H1 (cell line): ENCODE results near the gene TRIM62. TPM values are rescaled to one million over a fixed set of nuclear protein-coding genes. Genes with fewer than 3 reads are reported as not detected.

ENCODE experiments used
- CTCF ChIA-PET: fragments of 300-600 bp; sonication (Branson Sonifier 250); formaldehyde crosslinking; loops from one replicate; lab custom pipeline; 2021; ENCODE audit not compliant: partially characterized antibody; lab: Charles Lee
- POLR2A ChIA-PET: fragments of 300-600 bp; sonication (Branson Sonifier 250); formaldehyde crosslinking; loops from one replicate; lab custom pipeline; 2021; ENCODE audit warnings: inconsistent platforms; ENCODE audit not compliant: partially characterized antibody; lab: Charles Lee
- DNase-seq, 2 experiments: peaks; one replicate each; pipeline versions ENCODE4 v3.0.0 to v3.0.0-alpha.2; 2010 to 2022; ENCODE audit warnings: low spot score in 2 of 2, low read depth in 1 of 2, mixed read lengths in 1 of 2
- FAIRE-seq: peaks from 2 replicates; lab custom pipeline; 2011; peaks lifted over from hg19 to GRCh38; lab: Jason Lieb, UNC
- H2AFZ ChIP-seq: 2 replicates; pipeline ENCODE4 v1.8.1; 2012; ENCODE audit warnings: low read length, inconsistent platforms
- H2AK5ac ChIP-seq: 2 replicates; pipeline ENCODE4 v1.6.1; 2013; ENCODE audit warnings: low read depth, low read length
- H2BK120ac ChIP-seq: replicated peaks from 2 replicates; pipeline ENCODE3; 2013; ENCODE audit warnings: low read depth, low read length, inconsistent platforms
- H2BK12ac ChIP-seq: 2 replicates; pipeline ENCODE4 v1.6.1; 2013; ENCODE audit warnings: low read depth, low read length
- H2BK15ac ChIP-seq: 2 replicates; pipeline ENCODE4 v1.6.1; 2013; ENCODE audit warnings: low read length
- H2BK20ac ChIP-seq: 2 replicates; pipeline ENCODE4 v1.6.1; 2013; ENCODE audit warnings: low read length
- H2BK5ac ChIP-seq: 2 replicates; pipeline ENCODE4 v1.6.1; 2013; ENCODE audit warnings: low read depth, low read length
- H3K14ac ChIP-seq: 2 replicates; pipeline ENCODE4 v1.6.1; 2013; ENCODE audit warnings: inconsistent platforms; ENCODE audit not compliant: insufficient read length
- H3K18ac ChIP-seq: 2 replicates; pipeline ENCODE4 v1.6.1; 2013; ENCODE audit warnings: low read length; ENCODE audit errors: extremely low read depth
- H3K23ac ChIP-seq: 2 replicates; pipeline ENCODE4 v1.6.1; 2013; ENCODE audit warnings: inconsistent platforms; ENCODE audit not compliant: insufficient read length
- H3K23me2 ChIP-seq: 2 replicates; pipeline ENCODE4 v1.6.1; 2013; ENCODE audit warnings: low read depth, low read length
- H3K27ac ChIP-seq: 2 replicates; pipeline ENCODE4 v1.6.1; 2011; ENCODE audit warnings: low read depth, low read length, inconsistent platforms
- H3K27me3 ChIP-seq, 4 experiments: replicated peaks in 1 of 4; 1 replicate in 1 of 4; 2 replicates in 3 of 4; pipeline versions ENCODE4 v1.6.1 to v1.8.1; 2011 to 2013; ENCODE audit warnings: low read length in 3 of 4, mild to moderate bottlenecking in 3 of 4, inconsistent platforms in 2 of 4, mixed read lengths in 2 of 4, moderate library complexity in 1 of 4; ENCODE audit not compliant: control insufficient read depth in 3 of 4, insufficient read depth in 3 of 4; ENCODE audit errors: extremely low read depth in 1 of 4
- H3K36me3 ChIP-seq, 4 experiments: 2 replicates each; pipeline versions ENCODE4 v1.6.1 to v1.8.1; 2011 to 2013; ENCODE audit warnings: mild to moderate bottlenecking in 4 of 4, low read length in 3 of 4, moderate library complexity in 2 of 4, control low read depth in 1 of 4, inconsistent platforms in 1 of 4; ENCODE audit not compliant: insufficient read depth in 4 of 4, control insufficient read depth in 2 of 4
- H3K4ac ChIP-seq: replicated peaks from 2 replicates; pipeline ENCODE3; 2013; ENCODE audit warnings: low read length, low read depth, mixed read lengths, inconsistent platforms; ENCODE audit not compliant: insufficient read length
- H3K4me1 ChIP-seq, 4 experiments: replicated peaks in 1 of 4; 1 replicate in 1 of 4; 2 replicates in 3 of 4; pipeline versions ENCODE4 v1.6.1 to v1.8.1; 2011 to 2013; ENCODE audit warnings: low read length in 3 of 4, inconsistent platforms in 2 of 4, mixed read lengths in 1 of 4; ENCODE audit not compliant: insufficient read depth in 4 of 4, control insufficient read depth in 3 of 4
- H3K4me2 ChIP-seq, 2 experiments: 2 replicates each; pipeline versions ENCODE4 v1.6.1 to v1.8.1; 2011 to 2013; ENCODE audit warnings: low read depth in 2 of 2, low read length in 2 of 2, control low read depth in 1 of 2, inconsistent platforms in 1 of 2, mild to moderate bottlenecking in 1 of 2; ENCODE audit not compliant: insufficient read depth in 1 of 2
- H3K4me3 ChIP-seq, 4 experiments: fragments of 200-600, 300-600 bp in 1 of 4; sonication (generic), shearing (Covaris generic), sonication (Bioruptor Twin) in 1 of 4; 2 replicates each; pipeline versions ENCODE4 v1.5.1 to v1.8.1; 2011 to 2016; ENCODE audit warnings: low read length in 4 of 4, low read depth in 3 of 4, control low read depth in 2 of 4, inconsistent platforms in 2 of 4, mild to moderate bottlenecking in 2 of 4, mixed read lengths in 1 of 4, moderate library complexity in 1 of 4; ENCODE audit not compliant: insufficient read depth in 2 of 4; ENCODE audit errors: extremely low read depth in 1 of 4
- H3K56ac ChIP-seq: replicated peaks from 2 replicates; pipeline ENCODE3; 2013; ENCODE audit warnings: low read depth, mild to moderate bottlenecking, mixed read lengths, low read length, inconsistent platforms; ENCODE audit not compliant: insufficient read length
- H3K79me1 ChIP-seq: 2 replicates; pipeline ENCODE4 v1.6.1; 2013; ENCODE audit warnings: low read depth, low read length, control low read depth
- H3K79me2 ChIP-seq, 2 experiments: 2 replicates each; pipeline versions ENCODE4 v1.6.1 to v1.8.1; 2012 to 2013; ENCODE audit warnings: low read length in 2 of 2, mild to moderate bottlenecking in 2 of 2, inconsistent platforms in 1 of 2; ENCODE audit not compliant: insufficient read depth in 2 of 2, control insufficient read depth in 1 of 2
- H3K9ac ChIP-seq, 4 experiments: replicated peaks in 1 of 4; 1 replicate in 1 of 4; 2 replicates in 3 of 4; pipeline versions ENCODE4 v1.6.1 to v1.8.1; 2011 to 2013; ENCODE audit warnings: low read depth in 3 of 4, low read length in 3 of 4, control low read depth in 2 of 4, mild to moderate bottlenecking in 2 of 4, moderate library complexity in 2 of 4, inconsistent platforms in 1 of 4; ENCODE audit errors: extremely low read depth in 1 of 4
- H3K9me3 ChIP-seq, 2 experiments: 2 replicates each; pipeline versions ENCODE4 v1.6.1 to v1.8.1; 2012 to 2013; ENCODE audit warnings: mild to moderate bottlenecking in 2 of 2, moderate library complexity in 2 of 2, control low read depth in 1 of 2, inconsistent platforms in 1 of 2, low read depth in 1 of 2, low read length in 1 of 2, mixed read lengths in 1 of 2; ENCODE audit not compliant: insufficient read depth in 2 of 2
- H4K20me1 ChIP-seq, 2 experiments: replicated peaks in 1 of 2; 2 replicates each; pipeline versions ENCODE3 to v1.8.1; 2011 to 2013; ENCODE audit warnings: inconsistent platforms in 2 of 2, low read length in 2 of 2, mild to moderate bottlenecking in 1 of 2; ENCODE audit not compliant: insufficient read depth in 2 of 2, control insufficient read depth in 1 of 2
- H4K5ac ChIP-seq: 2 replicates; pipeline ENCODE4 v1.6.1; 2013; ENCODE audit warnings: low read length, low read depth, mixed read lengths, inconsistent platforms; ENCODE audit not compliant: insufficient read length
- H4K8ac ChIP-seq: 2 replicates; pipeline ENCODE4 v1.8.0; 2013; ENCODE audit warnings: mild to moderate bottlenecking, moderate library complexity, low read length, inconsistent platforms; ENCODE audit not compliant: insufficient read depth; ENCODE audit errors: extremely low read depth
- H4K91ac ChIP-seq: replicated peaks from 2 replicates; pipeline ENCODE3; 2013; ENCODE audit warnings: low read length, mixed read lengths, inconsistent platforms; ENCODE audit not compliant: insufficient read length
- POLR2AphosphoS5 ChIP-seq: IDR thresholded peaks from 2 replicates; pipeline ENCODE4 v1.6.1; 2011; ENCODE audit warnings: low read depth, low read length
- RFX5 ChIP-seq: IDR thresholded peaks from 2 replicates; pipeline ENCODE4 v1.6.1; 2011; ENCODE audit warnings: low read depth, low read length, improper control_type of control experiment, borderline replicate concordance
- RXRA ChIP-seq: IDR thresholded peaks from 2 replicates; pipeline ENCODE4 v1.6.1; 2011; ENCODE audit warnings: low read depth, mild to moderate bottlenecking, low read length, moderate library complexity; ENCODE audit not compliant: insufficient read depth
- TAF1 ChIP-seq: IDR thresholded peaks from 2 replicates; pipeline ENCODE4 v1.6.1; 2011; ENCODE audit warnings: mild to moderate bottlenecking, low read depth, low read length
- WGBS, 2 experiments: shearing (Covaris generic) in 1 of 2; methylation state at CpG; one replicate each; pipeline versions ENCODE4 v1.1.6 to v1.1.7; 2013 to 2015; ENCODE audit warnings: low lambda C conversion rate in 2 of 2, mixed read lengths in 2 of 2, inconsistent platforms in 1 of 2, low coverage in 1 of 2, missing lambda C conversion rate in 1 of 2; ENCODE audit not compliant: insufficient replicate concordance in 2 of 2, insufficient coverage in 1 of 2, insufficient read length in 1 of 2; ENCODE audit errors: extremely low coverage in 1 of 2, missing lambda C conversion rate in 1 of 2; 5-methylcytosine and 5-hydroxymethylcytosine counted together
- polyA plus RNA-seq, 7 experiments: library from polyadenylated mRNA; depleted of rRNA in 3 of 7; stranded (reverse) in 5 of 7; unstranded in 2 of 7; fragments of >200 nt in 5 of 7; fragments of 200-250 nt in 2 of 7; gene quantifications; 1 replicate in 5 of 7; 2 replicates in 1 of 7; 4 replicates in 1 of 7; pipeline versions ENCODE4 v1.2.1 to v1.2.3, GENCODE V29; 2011 to 2013; ENCODE audit warnings: missing spikeins in 2 of 7, mixed read lengths in 2 of 7
- total RNA-seq: library from RNA; stranded (reverse); fragmentation: NEBNext Ultra II Directional; extraction: Animal tissue kit (Norgen Biotek cat#: 25700); gene quantifications from 2 replicates; pipeline ENCODE4 v1.2.1, GENCODE V29; 2021

TRIM62 gene
- total and polyA plus RNA-seq, 2 of the 8 experiments (the other 6 are each of a cell fraction or from before 2014, with no cell fraction given): 6.3 to 10.8 TPM

DNA sequence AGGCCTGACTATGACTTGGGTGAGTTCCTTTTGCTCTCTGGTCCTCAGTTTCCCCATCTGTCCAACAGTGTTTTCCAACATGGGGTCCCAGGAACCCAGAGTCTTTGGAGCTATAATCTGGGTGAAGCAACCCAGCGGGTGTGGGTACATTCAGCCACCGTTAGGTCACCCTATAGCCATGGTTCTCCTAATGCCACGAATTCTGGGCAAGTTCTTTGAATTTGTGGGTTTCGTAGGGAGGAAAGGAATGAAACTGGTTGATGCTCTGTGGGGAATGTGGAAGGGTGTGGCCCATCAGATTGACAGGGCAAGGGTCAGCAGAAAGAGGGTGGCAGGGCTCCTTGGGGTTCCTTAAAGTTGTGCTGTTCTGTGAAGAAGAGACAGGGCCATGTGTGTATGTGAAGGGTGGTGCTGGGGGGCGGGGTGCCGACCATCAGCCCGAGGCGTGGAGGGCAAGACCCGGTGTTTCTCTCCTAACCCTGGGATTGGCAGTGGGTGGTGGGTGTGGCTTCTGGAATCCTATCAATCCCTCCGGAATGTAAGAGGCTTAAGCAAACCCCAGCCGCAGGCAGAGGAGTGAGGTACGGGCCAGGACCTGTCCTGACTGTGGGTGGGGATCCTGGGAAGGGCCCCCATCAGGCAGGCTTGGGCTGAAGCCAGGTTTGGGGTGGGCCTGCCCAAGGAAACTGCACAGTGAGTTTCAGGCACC, 39.0 kb upstream of the TRIM62 start:
- FAIRE-seq (no peak), DNase-seq (no peak)
- Histone ChIP-seq H4K5ac (no peak overlapping the region), H2BK15ac (no peak overlapping the region), H3K18ac (no peak overlapping the region), H3K79me1 (no peaks in the 10 kb centered on the region), H3K79me2 (no peaks in the 10 kb centered on the region), H2AK5ac (no peak overlapping the region), H3K27me3 (no peaks in the 10 kb centered on the region), H4K20me1 (no peaks in the 10 kb centered on the region), H4K8ac (no peak overlapping the region; the same call in 1 of the 2 replicates), H3K27ac (no peak overlapping the region), H4K91ac (no peak overlapping the region), H3K9ac (no peak overlapping the region), H3K4me2 (no peak overlapping the region), H3K14ac (no peak overlapping the region), H3K4me1 (no peaks in the 10 kb centered on the region), H3K4me3 (no peak overlapping the region), H3K9me3 (no peaks in the 10 kb centered on the region), H3K4ac (no peak overlapping the region), H3K23me2 (no peaks in the 10 kb centered on the region), H2BK120ac (no peak overlapping the region), H2BK20ac (no peak overlapping the region), H3K36me3 (no peaks in the 10 kb centered on the region), H2BK5ac (no peak overlapping the region), H2BK12ac (no peak overlapping the region), H3K56ac (no peak overlapping the region), H3K23ac (no peak overlapping the region), H2AFZ (no peak overlapping the region)
- 76% methylated on average over 8 of the region's 12 CpGs; no CpG with 5 or more reads in 1 of the 2 experiments for WGBS, 2 experiments
- ChIA-PET POLR2A (interaction anchor here (1.0 kb wide), 1 partner anchor 75 kb away, joined by 3 read pairs; no protein-coding TSS in a partner anchor), CTCF (interaction anchor here (0.7 to 2.8 kb wide), 5 partner anchors 54 to 813 kb away, joined by 3 to 16 read pairs (median 4); no protein-coding TSS in a partner anchor)
- TF ChIP-seq TAF1: peak; percentile 29; the same call in 1 of the 2 replicates
- TF ChIP-seq RFX5: no peak
- no peak for TF ChIP-seq RXRA
- TF ChIP-seq POLR2AphosphoS5: no peak
